Stimulated activated memory B cell treated with anti-CD40 and anti-IgM and Interleukin-4, amounts not matched to agents 10 μg/mL and 1 μg/mL and 100 μg/mL, for 72 hours (primary cell): ENCODE data around the gene ZNF652.
A peak's percentile ranks its signal among the peaks of the same experiment; 100 is the strongest.

Source experiments
- ATAC-seq: fragments of 150-1000 bp; cut with Tn5 transposase; 2 replicates; pipeline ENCODE4 v1.10.0; 2021
- H3K27ac Mint-ChIP-seq: one replicate; pipeline ENCODE4 v1.8.0; 2022; ENCODE audit warnings: mild to moderate bottlenecking, mixed read lengths
- H3K27me3 Mint-ChIP-seq: one replicate; pipeline ENCODE4 v1.8.0; 2022; ENCODE audit warnings: mixed read lengths
- H3K36me3 Mint-ChIP-seq: one replicate; pipeline ENCODE4 v1.8.0; 2022; ENCODE audit warnings: mixed read lengths
- H3K4me1 Mint-ChIP-seq: one replicate; pipeline ENCODE4 v1.8.0; 2022; ENCODE audit warnings: mixed read lengths
- H3K4me3 Mint-ChIP-seq: one replicate; pipeline ENCODE4 v1.8.0; 2022; ENCODE audit warnings: mild to moderate bottlenecking, moderate library complexity, mixed read lengths
- H3K9me3 Mint-ChIP-seq: one replicate; pipeline ENCODE4 v1.8.0; 2022; ENCODE audit warnings: mixed read lengths

The ZNF652 gene

DNA sequence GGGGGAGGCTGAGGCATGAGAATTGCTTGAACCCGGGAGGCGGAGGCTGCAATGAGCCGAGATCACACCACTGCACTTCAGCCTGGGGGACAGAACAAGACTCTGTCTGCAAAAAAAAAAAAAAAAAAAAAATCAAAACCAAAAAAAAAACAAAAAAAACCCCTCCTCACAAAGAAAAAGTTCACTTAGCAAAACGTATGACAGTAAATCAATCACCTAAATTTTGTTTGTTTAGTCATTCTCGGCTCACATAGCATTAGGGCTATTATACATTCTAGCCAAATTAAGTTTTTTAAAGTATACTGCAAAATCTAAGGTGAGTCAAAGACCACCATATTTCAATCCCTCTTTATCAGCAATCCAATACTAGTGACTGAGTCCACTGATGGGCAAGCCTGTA lies 5.7 kb downstream of the ZNF652 start:
- no peak for ATAC-seq
- no peak overlapping the region for H3K4me3 Mint-ChIP-seq
- no peaks in the 10 kb centered on the region for H3K9me3 Mint-ChIP-seq
- H3K27ac Mint-ChIP-seq, result no peak overlapping the region
- no peaks in the 10 kb centered on the region for H3K27me3 Mint-ChIP-seq
- peaks cover 50% of the 10 kb centered on the region for H3K4me1 Mint-ChIP-seq
- H3K36me3 Mint-ChIP-seq, result peaks cover 5% of the 10 kb centered on the region

DNA sequence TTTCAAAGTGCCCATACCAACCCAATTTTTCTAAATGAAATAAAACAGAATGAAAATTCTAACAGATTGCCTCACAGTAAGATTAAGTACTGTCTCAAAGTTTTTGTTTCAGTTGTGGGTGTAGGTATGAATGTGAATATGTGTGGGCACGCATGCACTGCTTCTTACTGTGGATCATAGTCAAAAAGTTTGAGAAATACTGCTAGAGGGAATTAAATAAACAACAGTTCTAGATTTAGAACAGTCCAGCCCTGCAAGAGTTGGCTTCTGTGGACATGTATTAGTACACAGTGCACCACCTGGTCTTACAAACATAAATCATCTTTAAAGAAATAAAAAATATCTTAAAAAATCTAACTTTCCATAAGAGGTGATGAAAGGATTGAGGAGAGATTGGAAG lies 8.4 kb downstream of the ZNF652 start:
- ATAC-seq, result no peak
- H3K4me1 Mint-ChIP-seq, result peaks cover 25% of the 10 kb centered on the region

DNA sequence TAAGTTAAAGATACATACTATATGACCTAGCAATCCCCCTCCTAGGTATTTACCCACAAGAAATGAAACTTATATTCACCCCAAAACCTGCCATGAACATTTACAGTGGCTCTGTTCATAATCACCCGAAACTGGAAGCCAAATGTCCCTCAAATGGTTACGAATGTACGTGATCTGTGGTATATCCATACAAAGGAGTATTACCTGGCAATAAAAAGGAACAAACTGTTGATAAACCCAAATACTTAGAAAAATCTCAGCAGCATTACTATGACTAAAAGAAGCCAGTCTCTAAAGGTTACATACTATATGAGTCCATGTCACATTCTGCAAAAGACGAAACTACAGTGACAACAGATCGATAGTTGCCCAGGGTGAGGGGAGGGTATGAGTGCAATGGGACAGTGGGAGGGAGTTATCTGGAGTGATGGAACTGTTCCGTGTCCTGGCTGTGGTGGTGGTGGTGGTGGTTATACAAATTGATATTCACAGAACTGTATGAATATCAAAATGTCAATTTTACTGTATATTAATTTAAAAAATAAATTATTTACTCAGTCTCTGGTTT lies 9.4 kb downstream of the ZNF652 start:
- no peaks in the 10 kb centered on the region for H3K27me3 Mint-ChIP-seq
- peaks cover 15% of the 10 kb centered on the region for H3K36me3 Mint-ChIP-seq
- no peak overlapping the region for H3K4me3 Mint-ChIP-seq
- ATAC-seq, result no peak
- H3K9me3 Mint-ChIP-seq, result no peaks in the 10 kb centered on the region
- H3K27ac Mint-ChIP-seq, result peak overlapping the region; percentile 70
- peaks cover 25% of the 10 kb centered on the region for H3K4me1 Mint-ChIP-seq

More for the DNA sequence above, 8.4 kb downstream of the ZNF652 start:
- Mint-ChIP-seq H3K36me3 (peaks cover 9% of the 10 kb centered on the region), H3K4me3 (no peak overlapping the region), H3K9me3 (no peaks in the 10 kb centered on the region), H3K27me3 (no peaks in the 10 kb centered on the region), H3K27ac (peak overlapping the region; percentile 70)

DNA sequence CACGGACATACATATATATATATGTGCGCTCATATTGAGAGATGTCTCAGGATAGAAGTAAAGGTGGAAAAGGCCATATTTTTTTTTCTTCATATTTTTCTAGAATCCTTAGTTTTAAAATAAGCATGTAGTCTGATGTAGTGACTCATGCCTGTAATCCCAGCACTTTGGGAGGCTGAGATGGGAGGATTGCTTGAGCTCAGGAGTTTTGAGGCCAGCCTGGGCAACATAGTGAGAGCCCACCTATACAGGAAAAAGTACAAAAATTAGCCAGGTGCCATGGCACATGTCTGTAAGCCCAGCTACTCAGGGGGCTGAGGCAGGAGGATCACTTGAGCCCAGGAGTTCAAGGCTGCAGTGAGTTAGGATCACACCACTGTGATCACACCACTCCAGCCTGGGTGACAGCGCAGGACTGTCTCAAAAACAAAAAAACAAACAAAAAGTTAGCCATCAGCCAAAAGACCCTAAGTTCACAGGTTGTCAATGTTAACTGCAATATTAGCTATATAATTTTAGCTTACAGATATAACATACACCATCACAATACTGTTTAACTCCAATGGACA lies 10.4 kb downstream of the ZNF652 start:
- H3K36me3 Mint-ChIP-seq, result peaks cover 15% of the 10 kb centered on the region
- no peaks in the 10 kb centered on the region for H3K9me3 Mint-ChIP-seq
- H3K4me1 Mint-ChIP-seq, result peaks cover 24% of the 10 kb centered on the region
- no peak overlapping the region for H3K27ac Mint-ChIP-seq
- no peak for ATAC-seq
- no peak overlapping the region for H3K4me3 Mint-ChIP-seq
- H3K27me3 Mint-ChIP-seq, result no peaks in the 10 kb centered on the region

DNA sequence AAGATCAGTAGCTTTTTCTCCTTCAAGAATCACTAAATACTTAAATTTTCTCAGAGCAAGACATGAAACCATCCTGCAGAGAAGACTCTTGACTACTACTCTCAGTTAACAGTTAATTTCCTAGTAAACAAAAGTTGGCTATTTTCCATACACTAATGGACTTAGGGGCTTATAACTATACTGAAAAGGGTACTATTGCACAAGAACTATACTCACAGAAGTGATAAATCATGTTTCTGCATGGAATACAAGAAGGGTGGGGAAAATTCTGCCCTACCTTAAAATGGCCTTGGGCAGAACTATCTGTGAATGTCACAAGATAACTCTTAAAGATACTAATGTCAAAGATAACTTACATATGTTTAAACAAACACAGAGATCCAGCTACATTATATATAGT lies 12.5 kb downstream of the ZNF652 start:
- H3K27me3 Mint-ChIP-seq, result no peaks in the 10 kb centered on the region
- no peak overlapping the region for H3K27ac Mint-ChIP-seq
- peaks cover 24% of the 10 kb centered on the region for H3K4me1 Mint-ChIP-seq
- no peak for ATAC-seq
- peaks cover 15% of the 10 kb centered on the region for H3K36me3 Mint-ChIP-seq
- no peak overlapping the region for H3K4me3 Mint-ChIP-seq
- no peaks in the 10 kb centered on the region for H3K9me3 Mint-ChIP-seq

DNA sequence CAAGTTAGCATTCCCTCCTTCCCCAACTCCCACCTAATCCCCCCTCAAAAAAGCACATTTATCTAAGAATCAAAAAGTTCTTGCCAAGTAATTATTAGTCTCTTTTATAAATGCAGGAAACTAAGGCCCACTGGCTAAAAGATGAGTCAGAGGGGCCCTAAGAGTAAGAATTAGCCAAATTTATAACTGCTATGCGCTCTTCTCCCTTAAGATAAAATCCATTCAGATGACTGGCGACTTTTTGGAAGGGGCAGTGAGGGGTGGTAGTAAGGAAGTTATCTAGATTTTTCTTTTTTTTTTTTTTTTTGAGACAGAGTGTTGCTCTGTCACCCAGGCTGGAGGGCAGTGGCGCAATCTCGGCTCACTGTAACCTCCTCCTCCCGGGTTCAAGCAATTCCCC lies 17.1 kb downstream of the ZNF652 start:
- Mint-ChIP-seq H3K4me1 (peaks cover 46% of the 10 kb centered on the region), H3K36me3 (peaks cover 11% of the 10 kb centered on the region), H3K9me3 (no peaks in the 10 kb centered on the region), H3K27me3 (no peaks in the 10 kb centered on the region), H3K4me3 (no peak overlapping the region), H3K27ac (no peak overlapping the region)
- ATAC-seq, result no peak

DNA sequence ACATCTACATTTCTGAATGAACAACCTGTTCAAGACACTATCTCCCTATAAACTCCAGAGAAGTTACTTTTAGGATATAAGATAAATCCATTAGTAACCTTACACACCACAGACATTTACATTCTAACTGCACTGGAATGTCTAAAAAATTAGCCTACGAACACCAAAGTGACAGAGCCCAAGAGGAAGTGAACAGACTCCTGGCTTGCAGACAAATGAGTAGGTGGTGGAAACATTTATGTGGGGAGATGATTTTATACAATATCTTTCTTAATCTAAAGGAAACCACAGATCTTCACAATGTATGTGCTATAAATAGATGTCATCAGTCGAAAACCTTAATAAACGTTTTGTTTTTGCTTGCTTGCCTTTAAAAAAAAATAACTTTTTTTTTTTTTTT lies 18.8 kb downstream of the ZNF652 start:
- no peaks in the 10 kb centered on the region for H3K27me3 Mint-ChIP-seq
- H3K4me1 Mint-ChIP-seq, result peaks cover 52% of the 10 kb centered on the region
- H3K9me3 Mint-ChIP-seq, result no peaks in the 10 kb centered on the region
- peak overlapping the region; percentile 72 for H3K4me3 Mint-ChIP-seq
- peak overlapping the region; percentile 93 for H3K27ac Mint-ChIP-seq
- peak; percentile 52 for ATAC-seq
- peaks cover 10% of the 10 kb centered on the region for H3K36me3 Mint-ChIP-seq

DNA sequence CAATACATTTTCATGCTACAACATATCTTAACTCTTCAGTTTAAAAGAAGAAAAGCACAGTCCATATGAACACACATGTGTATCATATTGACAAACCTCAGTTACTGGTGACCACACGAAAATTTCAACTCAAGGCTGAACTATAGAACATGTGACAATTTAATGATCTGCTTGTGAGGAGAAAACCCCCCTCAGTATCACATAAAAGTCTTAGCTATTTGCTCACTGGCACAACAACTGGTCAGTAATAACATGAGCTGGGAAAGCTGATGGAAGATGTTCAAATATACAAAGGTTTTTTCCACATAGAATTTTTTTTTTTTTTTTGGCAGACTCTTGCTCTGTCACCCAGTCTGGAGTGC lies 19.5 kb downstream of the ZNF652 start:
- Mint-ChIP-seq H3K4me1 (peaks cover 52% of the 10 kb centered on the region), H3K27me3 (no peaks in the 10 kb centered on the region), H3K9me3 (no peaks in the 10 kb centered on the region), H3K27ac (peak overlapping the region; percentile 93), H3K4me3 (peak overlapping the region; percentile 48), H3K36me3 (peaks cover 11% of the 10 kb centered on the region)
- peak; percentile 42 for ATAC-seq

DNA sequence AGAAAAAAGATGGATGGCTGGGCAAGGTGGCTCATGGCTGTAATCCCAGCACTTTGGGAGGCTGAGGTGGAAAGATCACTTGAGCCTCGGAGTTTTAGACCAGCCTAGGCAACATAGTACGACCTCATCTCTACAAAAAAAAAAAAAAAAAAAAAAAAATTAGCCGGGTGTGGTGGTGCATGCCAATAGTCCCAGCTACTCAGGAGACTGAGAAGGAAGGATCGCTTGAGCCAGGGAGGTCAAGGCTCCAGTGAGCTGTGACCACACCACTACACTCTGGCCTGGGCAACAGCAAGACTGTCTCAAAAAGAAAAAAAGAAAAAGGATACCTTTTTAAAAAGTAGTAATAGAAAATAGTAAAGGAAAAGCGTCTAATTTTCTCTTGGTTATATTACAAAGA lies 20.7 kb downstream of the ZNF652 start:
- peaks cover 11% of the 10 kb centered on the region for H3K36me3 Mint-ChIP-seq

DNA sequence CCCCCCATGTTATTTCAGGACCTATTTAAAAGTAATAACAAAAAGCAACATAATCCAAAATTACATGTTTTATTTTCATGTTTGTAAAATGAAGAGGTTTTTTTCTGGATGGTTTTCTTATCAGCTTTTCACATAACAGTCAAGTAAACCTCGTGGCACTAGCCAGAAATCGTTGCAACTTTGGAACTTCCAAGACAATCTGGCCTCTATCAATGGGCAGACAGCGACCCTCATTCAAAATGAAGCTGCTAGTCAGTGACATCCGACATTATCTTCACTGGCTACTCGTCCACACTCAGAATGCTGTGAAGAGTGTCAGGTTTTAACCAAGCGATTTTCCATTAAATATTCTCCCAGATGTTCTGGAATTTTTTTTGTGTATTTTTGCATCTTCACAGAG lies 22.7 kb downstream of the ZNF652 start:
- Mint-ChIP-seq H3K9me3 (no peaks in the 10 kb centered on the region), H3K4me3 (no peak overlapping the region), H3K27ac (no peak overlapping the region), H3K36me3 (peaks cover 11% of the 10 kb centered on the region), H3K27me3 (no peaks in the 10 kb centered on the region), H3K4me1 (peaks cover 51% of the 10 kb centered on the region)
- no peak for ATAC-seq

More for the DNA sequence above, 20.7 kb downstream of the ZNF652 start:
- no peaks in the 10 kb centered on the region for H3K9me3 Mint-ChIP-seq
- H3K27ac Mint-ChIP-seq, result peak overlapping the region; percentile 93
- H3K4me1 Mint-ChIP-seq, result peaks cover 46% of the 10 kb centered on the region
- H3K4me3 Mint-ChIP-seq, result peak overlapping the region; percentile 76
- ATAC-seq, result peak; percentile 32
- H3K27me3 Mint-ChIP-seq, result no peaks in the 10 kb centered on the region

DNA sequence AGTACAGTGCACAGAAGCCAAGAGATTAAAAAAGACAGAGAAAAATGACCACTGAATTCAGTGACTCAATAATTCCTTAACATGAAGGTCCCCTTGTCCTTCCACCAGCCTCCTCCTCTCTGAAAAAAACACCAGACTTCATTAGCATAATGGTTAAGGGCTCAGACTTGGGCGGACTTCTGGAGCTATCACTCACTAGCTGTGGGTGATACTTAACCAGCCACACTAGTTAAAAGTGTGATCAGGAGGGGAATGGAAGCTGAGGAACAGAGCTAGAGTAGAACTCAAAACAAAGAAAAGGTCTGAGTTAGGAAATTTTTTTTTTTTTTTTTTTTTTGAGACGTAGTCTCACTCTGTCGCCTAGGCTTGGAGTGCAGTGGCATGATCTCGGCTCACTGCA lies 23.2 kb downstream of the ZNF652 start:
- ATAC-seq, result no peak
- H3K9me3 Mint-ChIP-seq, result no peaks in the 10 kb centered on the region
- no peak overlapping the region for H3K4me3 Mint-ChIP-seq
- peaks cover 11% of the 10 kb centered on the region for H3K36me3 Mint-ChIP-seq
- H3K27me3 Mint-ChIP-seq, result no peaks in the 10 kb centered on the region
- peaks cover 56% of the 10 kb centered on the region for H3K4me1 Mint-ChIP-seq
- H3K27ac Mint-ChIP-seq, result peak overlapping the region; percentile 55

DNA sequence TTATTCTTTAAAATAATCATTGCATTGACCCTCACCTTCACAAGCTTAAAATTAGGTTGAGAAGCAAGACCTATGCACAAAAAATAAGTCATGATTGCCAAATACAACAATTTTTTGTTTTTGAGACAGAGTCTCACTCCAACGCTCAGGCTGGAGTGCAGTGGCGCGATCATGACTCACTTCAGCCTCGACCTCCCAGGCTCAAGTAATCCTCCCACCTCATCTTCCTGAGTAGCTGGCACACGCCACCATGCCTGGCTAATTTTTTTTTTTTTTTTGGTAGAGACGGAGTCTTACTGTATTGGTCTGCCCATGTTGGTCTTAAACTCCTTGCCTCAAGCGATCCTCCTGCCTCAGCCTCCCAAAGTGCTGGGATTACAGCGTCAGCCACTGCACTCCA lies 24.2 kb downstream of the ZNF652 start:
- Mint-ChIP-seq H3K27me3 (no peaks in the 10 kb centered on the region), H3K9me3 (no peaks in the 10 kb centered on the region), H3K4me1 (peaks cover 53% of the 10 kb centered on the region), H3K36me3 (peaks cover 11% of the 10 kb centered on the region), H3K27ac (peak overlapping the region; percentile 55), H3K4me3 (no peak overlapping the region)
- no peak for ATAC-seq

DNA sequence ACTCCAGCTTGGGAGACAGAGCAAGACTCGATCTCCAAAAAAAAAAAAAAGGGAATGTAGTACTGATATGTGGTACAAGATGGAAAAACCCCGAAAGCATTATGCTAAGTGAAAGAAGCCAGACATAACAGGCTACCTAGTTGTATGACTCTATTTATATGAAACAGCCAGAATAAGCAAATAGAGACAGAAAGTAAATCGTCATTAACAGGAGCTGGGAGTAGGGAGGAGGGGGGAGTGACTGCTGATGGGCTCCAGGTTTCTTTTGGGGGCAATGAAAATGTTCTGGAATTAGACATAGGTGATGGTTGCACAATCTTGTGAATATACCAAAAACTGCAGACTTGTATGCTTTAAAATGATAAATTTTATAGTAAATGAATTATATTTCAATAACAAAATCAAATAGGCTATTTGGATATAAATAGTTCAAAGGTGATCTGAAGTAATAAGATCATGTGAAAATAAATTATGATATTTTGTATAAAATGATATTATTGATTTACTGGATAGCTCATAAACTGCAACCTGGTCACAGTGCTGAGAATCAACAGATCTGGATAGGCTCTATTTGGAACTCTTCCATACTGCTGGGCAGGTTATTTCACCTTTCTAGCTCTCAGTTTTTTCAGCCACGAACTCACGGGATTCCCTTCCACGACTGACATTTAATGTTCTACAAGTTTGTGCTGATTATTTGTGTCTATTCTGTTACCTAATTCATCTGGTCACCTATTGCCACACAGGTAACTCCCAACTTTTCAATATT lies 27.1 kb downstream of the ZNF652 start:
- Mint-ChIP-seq H3K36me3 (peaks cover 11% of the 10 kb centered on the region), H3K4me3 (no peak overlapping the region), H3K27ac (peak overlapping the region; percentile 74), H3K9me3 (no peaks in the 10 kb centered on the region), H3K27me3 (no peaks in the 10 kb centered on the region), H3K4me1 (peaks cover 36% of the 10 kb centered on the region)
- no peak for ATAC-seq

DNA sequence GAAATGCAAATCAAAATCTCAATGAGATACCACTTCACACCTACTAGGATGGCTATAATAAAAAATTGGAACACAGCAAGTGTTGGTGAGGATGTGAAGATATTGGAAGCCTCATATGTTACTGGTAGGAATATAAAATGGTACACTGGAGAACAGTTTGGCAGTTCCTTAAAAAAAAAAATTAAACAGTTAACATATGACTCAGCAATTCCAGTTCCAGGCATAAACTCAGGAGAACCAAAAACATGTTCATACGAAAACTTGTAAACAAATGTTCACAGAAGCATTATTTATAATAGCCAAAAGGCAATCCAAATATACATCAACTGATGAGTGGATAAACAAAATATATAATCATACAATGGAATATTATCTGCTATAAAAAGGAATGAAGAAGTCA lies 28.2 kb downstream of the ZNF652 start:
- peaks cover 34% of the 10 kb centered on the region for H3K4me1 Mint-ChIP-seq

DNA sequence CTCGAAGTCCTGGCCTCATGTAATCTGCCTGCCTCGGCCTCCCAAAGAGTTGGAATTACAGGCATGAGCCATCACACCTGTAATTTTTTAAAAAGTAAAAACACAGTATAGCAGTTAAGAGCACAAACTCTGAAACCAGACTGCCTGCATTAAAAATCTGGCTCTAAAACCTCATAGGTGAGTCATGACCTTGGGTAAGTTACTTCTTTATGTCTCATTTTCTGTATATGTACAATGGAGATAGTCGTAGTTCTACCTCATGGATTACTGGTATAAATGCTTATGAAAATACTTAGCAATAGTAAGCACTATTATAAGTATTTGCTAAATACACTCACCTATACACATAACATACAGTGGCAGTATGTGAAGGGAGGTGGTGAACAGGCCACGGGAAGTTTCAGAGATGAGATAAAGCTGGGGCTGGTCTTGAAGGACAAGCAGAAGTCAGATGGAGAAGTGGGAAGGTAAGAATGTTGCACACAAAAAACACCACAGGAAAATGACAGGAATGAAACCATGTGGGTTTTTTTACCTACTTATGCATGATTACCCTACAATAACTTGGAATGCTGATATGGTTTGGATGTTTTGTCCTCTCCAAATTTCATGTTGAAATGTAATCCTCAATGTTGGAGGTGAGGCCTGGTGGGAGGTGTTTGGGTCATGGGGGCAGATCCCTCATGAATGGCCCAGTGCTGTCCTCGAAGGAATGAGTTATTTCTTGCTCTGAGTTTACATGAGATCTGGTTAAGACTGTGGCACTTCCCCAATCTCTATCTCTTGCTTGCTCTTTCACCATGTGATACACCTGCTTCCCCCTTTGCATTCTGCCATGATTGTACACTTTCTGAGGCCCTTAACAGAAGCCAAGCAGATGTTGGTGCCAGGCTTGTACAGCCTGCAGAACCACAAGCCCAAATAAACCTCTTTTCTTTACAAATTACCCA lies 33.9 kb downstream of the ZNF652 start:
- no peak overlapping the region for H3K4me3 Mint-ChIP-seq

More for the DNA sequence above, 28.2 kb downstream of the ZNF652 start:
- H3K27ac Mint-ChIP-seq, result peak overlapping the region; percentile 74
- peaks cover 10% of the 10 kb centered on the region for H3K36me3 Mint-ChIP-seq
- H3K27me3 Mint-ChIP-seq, result no peaks in the 10 kb centered on the region
- no peak for ATAC-seq
- no peak overlapping the region for H3K4me3 Mint-ChIP-seq
- H3K9me3 Mint-ChIP-seq, result no peaks in the 10 kb centered on the region

More for the DNA sequence above, 33.9 kb downstream of the ZNF652 start:
- H3K4me1 Mint-ChIP-seq, result peaks cover 39% of the 10 kb centered on the region
- no peaks in the 10 kb centered on the region for H3K27me3 Mint-ChIP-seq
- peak overlapping the region; percentile 56 for H3K27ac Mint-ChIP-seq
- peaks cover 3% of the 10 kb centered on the region for H3K36me3 Mint-ChIP-seq
- no peaks in the 10 kb centered on the region for H3K9me3 Mint-ChIP-seq
- ATAC-seq, result peak; percentile 95
